CD4-positive, CD25-positive, alpha-beta regulatory T cell (primary cell): ENCODE results near the gene DOCK8. TPM values are rescaled to one million over a fixed set of nuclear protein-coding genes. Genes with fewer than 3 reads are reported as not detected.

Experiments
- ATAC-seq, 2 donors: fragments of 150-1000 bp; cut with Tn5 transposase; one replicate each; pipeline ENCODE4 v1.10.0; 2021; ENCODE audit warnings: low read depth in 2 of 2, moderate number of reproducible peaks in 2 of 2, moderate library complexity in 1 of 2
- DNase-seq, 3 donors: peaks; one replicate each; pipeline versions ENCODE4 v3.0.0 to v3.0.0-alpha.2; 2012 to 2022; ENCODE audit warnings: mixed read lengths in 1 of 3
- H3K27ac ChIP-seq: one replicate; pipeline ENCODE4 v1.7.0; 2013; ENCODE audit warnings: mild to moderate bottlenecking, low read length; ENCODE audit not compliant: insufficient read depth, poor library complexity, severe bottlenecking
- H3K27me3 ChIP-seq: one replicate; pipeline ENCODE4 v1.7.0; 2013; ENCODE audit warnings: low read length; ENCODE audit not compliant: control insufficient read depth, insufficient read depth
- H3K36me3 ChIP-seq: one replicate; pipeline ENCODE4 v1.7.0; 2013; ENCODE audit warnings: mild to moderate bottlenecking, low read length, moderate library complexity; ENCODE audit not compliant: control insufficient read depth, insufficient read depth
- H3K4me1 ChIP-seq: 2 replicates; pipeline ENCODE4 v1.7.0; 2013; ENCODE audit warnings: mild to moderate bottlenecking, low read length; ENCODE audit not compliant: insufficient read depth, control insufficient read depth, poor library complexity, severe bottlenecking
- H3K4me3 ChIP-seq: one replicate; pipeline ENCODE4 v1.7.0; 2013; ENCODE audit warnings: low read depth, mild to moderate bottlenecking, low read length, moderate library complexity
- H3K9me3 ChIP-seq, 2 experiments: 1 replicate in 1 of 2; 2 replicates in 1 of 2; pipeline ENCODE4 v1.7.0; 2013; ENCODE audit warnings: low read length in 2 of 2, mild to moderate bottlenecking in 1 of 2, moderate library complexity in 1 of 2; ENCODE audit not compliant: control insufficient read depth in 2 of 2
- H3K27ac Mint-ChIP-seq, 3 donors: one replicate each; pipeline ENCODE4 v1.8.0; 2020 to 2022; ENCODE audit warnings: mild to moderate bottlenecking in 3 of 3, mixed read lengths in 3 of 3, moderate library complexity in 2 of 3
- H3K27me3 Mint-ChIP-seq: one replicate; pipeline ENCODE4 v1.8.0; 2022; ENCODE audit warnings: mild to moderate bottlenecking, mixed read lengths
- H3K36me3 Mint-ChIP-seq: one replicate; pipeline ENCODE4 v1.8.0; 2020; ENCODE audit warnings: mixed read lengths
- H3K4me1 Mint-ChIP-seq, 4 donors: one replicate each; pipeline ENCODE4 v1.8.0; 2020 to 2022; ENCODE audit warnings: mixed read lengths in 4 of 4, mild to moderate bottlenecking in 1 of 4
- H3K4me3 Mint-ChIP-seq, 4 donors: one replicate each; pipeline ENCODE4 v1.8.0; 2020 to 2022; ENCODE audit warnings: mild to moderate bottlenecking in 4 of 4, mixed read lengths in 4 of 4, moderate library complexity in 3 of 4
- H3K9me3 Mint-ChIP-seq, 7 donors: one replicate each; pipeline ENCODE4 v1.8.0; 2020 to 2022; ENCODE audit warnings: mixed read lengths in 7 of 7, mild to moderate bottlenecking in 3 of 7, moderate library complexity in 2 of 7
- polyA plus RNA-seq, 4 donors: library from polyadenylated mRNA; unstranded; fragments of 300-500 nt; fragmentation: Illumina TruSeq; gene quantifications; one replicate each; pipeline ENCODE4 v1.2.3, GENCODE V29; 2021
- total RNA-seq: library from RNA; stranded (reverse); gene quantifications from one replicate; pipeline ENCODE4 v1.2.3, GENCODE V29; 2022

DOCK8 gene
- total and polyA plus RNA-seq, 5 donors from 2014 or later: 51.8 to 219 (median 54.4) TPM

DNA sequence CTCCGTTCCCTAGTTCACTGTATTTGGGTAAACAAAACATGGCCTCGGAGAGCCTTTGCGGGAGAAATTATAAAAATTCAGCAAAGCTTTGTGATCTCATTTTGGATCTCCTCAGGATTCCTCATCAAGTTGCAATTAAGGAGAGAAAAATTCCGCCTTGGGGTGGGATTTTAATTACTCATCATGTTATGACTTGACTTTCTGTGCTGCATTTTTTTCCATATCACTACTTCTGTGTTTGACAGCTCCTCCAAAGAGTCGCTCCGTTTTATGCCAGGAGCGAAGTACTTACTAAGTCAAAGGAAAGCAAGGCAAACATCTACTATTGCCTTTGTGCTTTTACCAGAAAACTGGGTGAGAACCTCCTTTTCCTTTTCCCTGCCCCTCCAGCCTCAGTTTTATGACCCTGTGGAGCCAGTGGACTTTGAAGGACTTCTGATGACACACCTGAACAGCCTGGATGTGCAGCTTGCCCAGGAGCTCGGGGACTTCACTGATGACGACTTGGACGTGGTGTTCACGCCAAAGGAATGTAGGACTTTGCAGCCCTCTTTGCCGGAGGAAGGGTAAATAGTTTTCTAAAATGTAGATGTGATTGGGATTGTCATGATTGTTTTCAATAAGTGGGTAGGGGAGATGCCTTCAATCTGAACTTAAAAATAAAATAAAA, 71.5 kb downstream of the DOCK8 start:
- no peak for ATAC-seq
- Mint-ChIP-seq H3K4me1 (peaks cover 64 to 92% (median 80%) of the 10 kb centered on the region in 4 donors), H3K36me3 (peaks cover 66% of the 10 kb centered on the region), H3K27ac (peak overlapping the region in 2 of 3 donors; percentile 78 to 85), H3K4me3 (peak overlapping the region in 1 of 4 donors; percentile 19), H3K27me3 (no peaks in the 10 kb centered on the region), H3K9me3 (no peaks in the 10 kb centered on the region)
- Histone ChIP-seq H3K36me3 (peaks cover 78% of the 10 kb centered on the region), H3K9me3 (no peaks in the 10 kb centered on the region), H3K4me3 (no peak overlapping the region), H3K27me3 (no peaks in the 10 kb centered on the region), H3K4me1 (peaks cover 45% of the 10 kb centered on the region), H3K27ac (no peak overlapping the region)
- no peak for DNase-seq

DNA sequence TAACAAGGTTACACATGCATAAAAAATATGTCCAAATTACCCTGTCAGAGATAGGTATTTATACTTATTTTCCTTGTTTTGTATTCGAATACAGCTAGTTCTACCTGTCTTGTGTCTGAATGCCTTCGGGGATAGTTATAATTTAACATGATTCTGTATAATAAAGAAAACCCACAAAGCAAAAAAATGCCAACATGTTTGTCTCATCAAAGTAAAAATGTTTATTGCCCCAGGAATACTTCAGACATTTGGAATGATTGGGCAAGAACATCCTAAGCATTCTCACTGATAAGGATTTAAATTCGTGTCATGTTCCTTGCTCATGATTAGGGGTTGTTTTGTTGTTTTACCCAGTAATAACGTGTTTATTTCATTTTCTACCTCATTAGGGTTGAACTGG, 74.5 kb downstream of the DOCK8 start:
- Histone ChIP-seq H3K36me3 (peaks cover 93% of the 10 kb centered on the region), H3K9me3 (no peaks in the 10 kb centered on the region), H3K4me1 (peaks cover 17% of the 10 kb centered on the region), H3K27me3 (no peaks in the 10 kb centered on the region), H3K27ac (no peak overlapping the region), H3K4me3 (no peak overlapping the region)
- no peak for DNase-seq
- no peak for ATAC-seq
- no peaks in the 10 kb centered on the region for H3K9me3 Mint-ChIP-seq
- peak overlapping the region in 1 of 3 donors; percentile 35 for H3K27ac Mint-ChIP-seq
- H3K4me1 Mint-ChIP-seq: peaks cover 50 to 78% (median 61%) of the 10 kb centered on the region in 4 donors
- no peaks in the 10 kb centered on the region for H3K27me3 Mint-ChIP-seq
- H3K4me3 Mint-ChIP-seq: no peak overlapping the region
- H3K36me3 Mint-ChIP-seq: peaks cover 62% of the 10 kb centered on the region

DNA sequence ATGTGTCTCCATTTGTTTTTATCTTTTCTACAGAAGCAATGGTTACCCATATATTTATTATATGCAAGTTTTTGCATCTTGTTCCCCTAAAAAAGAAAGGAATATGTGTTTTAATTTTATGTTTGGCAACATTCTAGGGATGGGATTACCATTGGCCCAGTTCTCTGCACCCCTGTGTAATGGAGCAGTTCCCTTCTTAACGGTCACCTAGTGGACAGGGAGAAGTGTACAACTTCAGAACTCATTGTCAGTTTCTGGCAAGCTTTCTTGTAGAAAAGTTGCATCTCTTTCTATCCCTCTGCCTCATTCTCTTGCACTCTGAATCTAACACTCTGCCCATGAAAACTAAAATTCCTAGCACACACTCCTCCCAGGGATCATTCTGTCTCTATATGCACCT, 78.2 kb downstream of the DOCK8 start:
- Histone ChIP-seq H3K27ac (no peak overlapping the region), H3K4me1 (peaks cover 8% of the 10 kb centered on the region), H3K36me3 (peaks cover 87% of the 10 kb centered on the region), H3K9me3 (no peaks in the 10 kb centered on the region), H3K4me3 (no peak overlapping the region), H3K27me3 (no peaks in the 10 kb centered on the region)
- Mint-ChIP-seq H3K4me1 (peaks cover 39 to 76% (median 62%) of the 10 kb centered on the region in 4 donors), H3K27me3 (no peaks in the 10 kb centered on the region), H3K9me3 (no peaks in the 10 kb centered on the region), H3K36me3 (peaks cover 56% of the 10 kb centered on the region), H3K4me3 (peak overlapping the region in 2 of 4 donors; percentile 32 to 33), H3K27ac (peak overlapping the region in 2 of 3 donors; percentile 27 to 48)
- DNase-seq (no peak), ATAC-seq (no peak)

DNA sequence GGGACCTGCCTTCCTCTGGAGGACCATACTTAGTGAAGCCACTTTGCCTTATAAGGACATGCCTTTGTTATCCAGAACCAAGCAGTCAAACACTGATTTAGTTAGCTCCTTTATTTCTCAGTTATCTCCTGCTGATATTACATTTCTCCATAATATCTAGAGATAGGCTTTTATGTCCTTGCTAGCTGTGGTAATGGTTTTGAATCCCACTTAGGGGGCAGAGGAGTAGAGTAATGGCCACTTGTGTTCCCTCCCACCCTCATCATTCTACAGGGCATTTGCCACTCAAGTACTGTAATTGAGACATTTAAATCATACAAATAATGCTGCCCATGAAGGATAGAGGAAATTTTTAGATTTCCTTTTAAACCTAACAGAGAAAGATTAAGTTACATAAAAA, 80.9 kb downstream of the DOCK8 start:
- peaks cover 83% of the 10 kb centered on the region for H3K36me3 ChIP-seq
- no peak overlapping the region for H3K4me3 Mint-ChIP-seq
- peak overlapping the region; percentile 40 to 95 (median 77) for H3K27ac Mint-ChIP-seq
- H3K27me3 ChIP-seq: no peaks in the 10 kb centered on the region
- ATAC-seq: no peak
- no peaks in the 10 kb centered on the region for H3K9me3 Mint-ChIP-seq
- H3K27ac ChIP-seq: no peak overlapping the region
- DNase-seq: no peak
- peaks cover 8% of the 10 kb centered on the region for H3K4me1 ChIP-seq
- no peaks in the 10 kb centered on the region for H3K27me3 Mint-ChIP-seq
- H3K9me3 ChIP-seq: no peaks in the 10 kb centered on the region
- H3K36me3 Mint-ChIP-seq: peaks cover 45% of the 10 kb centered on the region
- peaks cover 26 to 73% (median 48%) of the 10 kb centered on the region in 4 donors for H3K4me1 Mint-ChIP-seq
- H3K4me3 ChIP-seq: no peak overlapping the region

DNA sequence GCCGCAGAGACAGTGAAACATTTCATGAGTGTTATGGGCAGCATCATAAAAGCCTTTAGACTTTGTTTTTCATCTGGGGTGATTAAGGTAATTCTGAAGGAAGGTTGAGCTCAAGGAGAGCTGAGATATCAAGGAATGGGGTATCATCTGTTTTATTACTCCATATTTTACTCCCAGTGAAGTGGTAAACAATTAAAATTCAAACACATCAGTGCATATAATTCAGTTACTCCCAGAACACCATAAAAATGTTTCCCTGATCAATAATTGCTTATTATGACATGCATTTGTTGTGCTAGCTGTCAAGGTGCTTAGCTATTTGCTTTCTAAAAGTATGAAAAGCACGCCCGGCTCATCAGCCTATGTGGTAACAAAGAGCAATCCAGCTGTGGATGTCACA, 81.7 kb downstream of the DOCK8 start:
- Mint-ChIP-seq H3K27ac (peak overlapping the region; percentile 57 to 95 (median 77)), H3K4me3 (peak overlapping the region in 2 of 4 donors; percentile 23 to 36), H3K4me1 (peaks cover 25 to 70% (median 50%) of the 10 kb centered on the region in 4 donors), H3K36me3 (peaks cover 51% of the 10 kb centered on the region), H3K9me3 (no peaks in the 10 kb centered on the region), H3K27me3 (no peaks in the 10 kb centered on the region)
- H3K4me3 ChIP-seq: no peak overlapping the region
- H3K4me1 ChIP-seq: peaks cover 8% of the 10 kb centered on the region
- ATAC-seq: no peak
- no peaks in the 10 kb centered on the region for H3K9me3 ChIP-seq
- H3K36me3 ChIP-seq: peaks cover 82% of the 10 kb centered on the region
- no peak for DNase-seq
- no peak overlapping the region for H3K27ac ChIP-seq
- H3K27me3 ChIP-seq: no peaks in the 10 kb centered on the region

DNA sequence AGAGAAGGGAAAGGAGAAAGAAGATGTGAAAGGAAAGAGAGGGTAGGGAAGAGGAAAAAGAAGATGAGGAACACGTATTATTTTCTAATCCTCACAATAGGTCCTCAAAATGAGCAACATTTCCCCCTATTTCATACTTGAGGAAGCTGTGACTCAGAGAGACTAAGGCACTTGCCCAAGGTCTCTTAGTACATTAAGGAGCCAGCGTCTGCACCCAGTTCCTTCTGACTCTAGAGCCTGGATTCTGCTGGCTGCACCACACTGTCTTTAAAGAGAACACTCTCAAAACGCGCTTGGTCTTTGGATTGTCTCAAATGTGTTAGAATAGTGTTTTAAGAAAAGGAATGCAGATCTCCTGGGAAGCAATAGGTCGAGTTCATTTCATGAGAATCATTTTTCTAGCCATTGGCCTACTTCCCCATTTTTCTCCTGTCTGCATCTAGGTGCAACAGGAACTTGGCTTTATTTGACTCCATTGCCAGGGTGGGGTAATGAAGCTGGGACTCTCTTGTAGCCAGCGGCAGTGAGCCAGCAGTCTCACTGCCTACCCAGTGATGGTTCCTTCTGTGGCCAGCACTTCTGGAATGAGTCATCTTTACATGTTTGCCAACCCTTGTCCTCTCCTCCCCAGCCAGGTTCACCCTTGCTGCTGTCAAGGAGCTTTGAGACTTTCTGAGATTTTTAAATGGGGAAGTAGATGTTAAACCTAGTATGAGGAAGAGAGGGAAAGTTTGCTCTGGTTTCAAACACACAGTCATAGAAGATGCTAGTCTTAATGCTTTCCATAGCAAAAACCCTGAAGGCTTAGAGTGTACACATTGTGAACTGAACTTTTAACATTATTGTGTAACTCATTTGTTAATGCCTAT, 82.7 kb downstream of the DOCK8 start:
- DNase-seq (peak in 1 of 3 donors; percentile 31), ATAC-seq (peak; percentile 78 to 79)
- no peaks in the 10 kb centered on the region for H3K27me3 Mint-ChIP-seq
- Histone ChIP-seq H3K27ac (peak overlapping the region; percentile 17), H3K4me3 (peak overlapping the region; percentile 49), H3K9me3 (no peaks in the 10 kb centered on the region), H3K27me3 (no peaks in the 10 kb centered on the region), H3K4me1 (peaks cover 8% of the 10 kb centered on the region), H3K36me3 (peaks cover 84% of the 10 kb centered on the region)
- peak overlapping the region; percentile 27 to 77 (median 57) for H3K27ac Mint-ChIP-seq
- peak overlapping the region in 2 of 4 donors; percentile 1 to 32 for H3K4me3 Mint-ChIP-seq
- no peaks in the 10 kb centered on the region for H3K9me3 Mint-ChIP-seq
- peaks cover 26 to 70% (median 54%) of the 10 kb centered on the region in 4 donors for H3K4me1 Mint-ChIP-seq
- peaks cover 57% of the 10 kb centered on the region for H3K36me3 Mint-ChIP-seq

DNA sequence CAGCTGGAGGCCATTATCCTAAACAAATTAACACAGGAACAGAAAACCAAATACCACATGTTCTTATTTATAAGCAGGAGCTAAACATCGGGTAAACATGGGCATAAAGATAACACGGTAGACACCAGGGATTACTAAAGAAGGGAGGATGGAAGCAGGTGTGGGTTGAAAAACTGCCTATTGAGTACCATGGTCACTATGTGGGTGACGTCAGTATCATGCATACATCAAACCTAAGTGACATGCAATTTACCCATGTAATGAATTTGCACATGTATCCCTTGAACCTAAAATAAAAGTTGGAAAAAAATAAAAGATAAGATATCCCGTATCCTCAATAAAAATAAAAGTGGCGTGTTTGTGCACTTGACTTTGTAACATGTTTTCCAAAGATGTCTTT, 88.8 kb downstream of the DOCK8 start:
- Histone ChIP-seq H3K9me3 (no peaks in the 10 kb centered on the region), H3K27ac (peak overlapping the region; percentile 74), H3K36me3 (peaks cover 77% of the 10 kb centered on the region), H3K4me3 (no peak overlapping the region), H3K4me1 (no peaks in the 10 kb centered on the region), H3K27me3 (no peaks in the 10 kb centered on the region)
- no peak for ATAC-seq
- no peak for DNase-seq
- no peaks in the 10 kb centered on the region for H3K9me3 Mint-ChIP-seq
- H3K36me3 Mint-ChIP-seq: peaks cover 51% of the 10 kb centered on the region
- peaks cover 32 to 60% (median 40%) of the 10 kb centered on the region in 4 donors for H3K4me1 Mint-ChIP-seq
- H3K27ac Mint-ChIP-seq: peak overlapping the region; percentile 72 to 83 (median 77)
- H3K4me3 Mint-ChIP-seq: no peak overlapping the region
- H3K27me3 Mint-ChIP-seq: no peaks in the 10 kb centered on the region
